Neutrophil (primary cell): ENCODE data around the gene CD55.

Experiments
- H3K27ac ChIP-seq: fragments of 200-600 bp; sonication (generic); 2 replicates; pipeline ENCODE4 v1.5.1; 2016; ENCODE audit warnings: mild to moderate bottlenecking, moderate library complexity
- H3K27me3 ChIP-seq: fragments of 200-600 bp; sonication (generic); 2 replicates; pipeline ENCODE4 v1.6.0; 2016; ENCODE audit warnings: mild to moderate bottlenecking
- H3K36me3 ChIP-seq: fragments of 200-600 bp; sonication (generic); 2 replicates; pipeline ENCODE4 v1.5.1; 2017
- H3K4me1 ChIP-seq, 2 experiments: fragments of 200-600 bp in 1 of 2; sonication (generic) in 1 of 2; 1 replicate in 1 of 2; 2 replicates in 1 of 2; pipeline versions ENCODE4 v1.5.1 to v1.6.1; 2013 to 2016; ENCODE audit warnings: low read depth in 1 of 2, low read length in 1 of 2, mild to moderate bottlenecking in 1 of 2, moderate library complexity in 1 of 2; ENCODE audit not compliant: control insufficient read depth in 1 of 2, insufficient read depth in 1 of 2
- H3K4me3 ChIP-seq, 2 experiments: fragments of 200-600 bp in 1 of 2; sonication (generic) in 1 of 2; 1 replicate in 1 of 2; 2 replicates in 1 of 2; pipeline ENCODE4 v1.5.1; 2013 to 2016; ENCODE audit warnings: low read depth in 1 of 2, low read length in 1 of 2, mild to moderate bottlenecking in 1 of 2, moderate library complexity in 1 of 2
- H3K9me3 ChIP-seq: fragments of 200-600 bp; sonication (generic); 2 replicates; pipeline ENCODE4 v1.5.1; 2016
- TF ChIP-seq, protein P1 (sequence below): fragments of 200-600 bp; sonication (generic); IDR thresholded peaks from 2 replicates; pipeline ENCODE4 v1.5.1; 2016; ENCODE audit warnings: antibody characterized with exemption

Gene CD55, protein sequence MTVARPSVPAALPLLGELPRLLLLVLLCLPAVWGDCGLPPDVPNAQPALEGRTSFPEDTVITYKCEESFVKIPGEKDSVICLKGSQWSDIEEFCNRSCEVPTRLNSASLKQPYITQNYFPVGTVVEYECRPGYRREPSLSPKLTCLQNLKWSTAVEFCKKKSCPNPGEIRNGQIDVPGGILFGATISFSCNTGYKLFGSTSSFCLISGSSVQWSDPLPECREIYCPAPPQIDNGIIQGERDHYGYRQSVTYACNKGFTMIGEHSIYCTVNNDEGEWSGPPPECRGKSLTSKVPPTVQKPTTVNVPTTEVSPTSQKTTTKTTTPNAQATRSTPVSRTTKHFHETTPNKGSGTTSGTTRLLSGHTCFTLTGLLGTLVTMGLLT

DNA sequence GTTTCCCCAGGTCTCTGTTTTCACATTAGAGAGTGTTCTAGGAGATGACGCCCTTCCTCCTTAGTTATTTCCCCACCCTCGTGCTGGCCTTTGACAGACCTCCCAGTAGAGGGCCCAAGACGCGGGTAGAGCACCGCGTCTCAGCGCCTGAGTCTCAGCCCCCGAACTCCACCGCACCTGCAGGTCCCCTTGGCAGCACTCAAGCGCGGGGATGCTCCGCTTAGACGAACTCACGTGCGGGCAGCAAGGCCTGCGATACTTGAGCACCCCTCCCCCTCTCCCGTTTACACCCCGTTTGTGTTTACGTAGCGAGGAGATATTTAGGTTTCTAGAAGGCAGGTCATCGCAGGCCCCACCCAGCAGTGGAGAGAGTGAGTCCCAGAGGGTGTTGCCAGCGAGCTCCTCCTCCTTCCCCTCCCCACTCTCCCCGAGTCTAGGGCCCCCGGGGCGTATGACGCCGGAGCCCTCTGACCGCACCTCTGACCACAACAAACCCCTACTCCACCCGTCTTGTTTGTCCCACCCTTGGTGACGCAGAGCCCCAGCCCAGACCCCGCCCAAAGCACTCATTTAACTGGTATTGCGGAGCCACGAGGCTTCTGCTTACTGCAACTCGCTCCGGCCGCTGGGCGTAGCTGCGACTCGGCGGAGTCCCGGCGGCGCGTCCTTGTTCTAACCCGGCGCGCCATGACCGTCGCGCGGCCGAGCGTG, at the start of gene CD55:
Gene CD55, plus strand, starts transcription at position 600 of the 711 bp plus-strand sequence. Its CDS starts 88 bp downstream, at position 688.
- Histone ChIP-seq H3K36me3 (peaks cover 39% of the 10 kb centered on the region), H3K4me3 (peak within 1 kb of the TSS; percentile 83 to 90), H3K27me3 (no peaks in the 10 kb centered on the region), H3K4me1 (peaks cover 78 to 82% of the 10 kb centered on the region in 2 experiments), H3K9me3 (no peaks in the 10 kb centered on the region), H3K27ac (peak within 1 kb of the TSS; percentile 98)
- TF ChIP-seq, protein P1, sequence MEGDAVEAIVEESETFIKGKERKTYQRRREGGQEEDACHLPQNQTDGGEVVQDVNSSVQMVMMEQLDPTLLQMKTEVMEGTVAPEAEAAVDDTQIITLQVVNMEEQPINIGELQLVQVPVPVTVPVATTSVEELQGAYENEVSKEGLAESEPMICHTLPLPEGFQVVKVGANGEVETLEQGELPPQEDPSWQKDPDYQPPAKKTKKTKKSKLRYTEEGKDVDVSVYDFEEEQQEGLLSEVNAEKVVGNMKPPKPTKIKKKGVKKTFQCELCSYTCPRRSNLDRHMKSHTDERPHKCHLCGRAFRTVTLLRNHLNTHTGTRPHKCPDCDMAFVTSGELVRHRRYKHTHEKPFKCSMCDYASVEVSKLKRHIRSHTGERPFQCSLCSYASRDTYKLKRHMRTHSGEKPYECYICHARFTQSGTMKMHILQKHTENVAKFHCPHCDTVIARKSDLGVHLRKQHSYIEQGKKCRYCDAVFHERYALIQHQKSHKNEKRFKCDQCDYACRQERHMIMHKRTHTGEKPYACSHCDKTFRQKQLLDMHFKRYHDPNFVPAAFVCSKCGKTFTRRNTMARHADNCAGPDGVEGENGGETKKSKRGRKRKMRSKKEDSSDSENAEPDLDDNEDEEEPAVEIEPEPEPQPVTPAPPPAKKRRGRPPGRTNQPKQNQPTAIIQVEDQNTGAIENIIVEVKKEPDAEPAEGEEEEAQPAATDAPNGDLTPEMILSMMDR, result peak; percentile 75

DNA sequence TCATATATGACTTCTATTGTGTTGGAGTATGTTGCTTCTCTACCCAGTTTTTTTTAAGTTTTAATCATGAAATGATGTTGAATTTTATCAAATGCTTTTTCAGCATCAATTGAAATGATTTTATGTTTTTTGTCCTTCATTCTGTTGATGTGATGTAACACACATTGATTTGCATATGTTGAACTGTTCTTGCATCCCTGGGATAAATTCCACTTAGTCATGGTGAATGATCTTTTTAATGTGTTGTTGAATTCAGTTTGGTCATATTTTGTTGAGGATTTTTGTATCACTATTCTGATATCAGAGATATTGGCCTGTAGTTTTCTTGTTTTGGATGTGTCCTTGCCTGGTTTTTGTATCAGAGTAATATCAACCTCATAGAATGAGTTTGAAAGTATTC, 46.6 kb upstream of the CD55 start:
- TF ChIP-seq, protein P1, result no peak
- H3K4me1 ChIP-seq, result no peaks in the 10 kb centered on the region
- no peak overlapping the region for H3K4me3 ChIP-seq

DNA sequence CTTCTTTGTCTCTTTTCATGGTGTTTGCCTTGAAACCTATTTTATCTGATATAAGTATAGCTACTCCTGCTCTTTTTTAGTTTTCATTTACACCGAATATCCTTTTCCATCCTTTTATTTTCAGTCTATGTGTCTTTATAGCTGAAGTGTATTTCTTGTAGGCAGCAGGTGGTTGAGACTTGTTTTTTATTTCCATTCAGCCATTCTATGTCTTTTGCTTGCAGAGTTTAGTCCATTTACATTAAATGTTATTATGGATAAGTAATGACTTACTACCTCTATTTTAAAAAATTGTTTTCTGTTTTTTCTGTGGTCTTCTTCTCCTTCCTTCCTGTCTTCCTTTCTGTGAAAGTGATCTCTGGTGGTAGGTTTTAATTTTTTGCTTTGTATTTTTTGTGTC, 45.0 kb upstream of the CD55 start:
- TF ChIP-seq, protein P1, result no peak
- Histone ChIP-seq H3K9me3 (no peaks in the 10 kb centered on the region), H3K4me1 (no peaks in the 10 kb centered on the region), H3K27ac (no peak overlapping the region), H3K27me3 (no peaks in the 10 kb centered on the region), H3K36me3 (no peaks in the 10 kb centered on the region), H3K4me3 (no peak overlapping the region)

More for the DNA sequence above, 46.6 kb upstream of the CD55 start:
- Histone ChIP-seq H3K27ac (no peak overlapping the region), H3K9me3 (no peaks in the 10 kb centered on the region), H3K27me3 (no peaks in the 10 kb centered on the region), H3K36me3 (no peaks in the 10 kb centered on the region)

DNA sequence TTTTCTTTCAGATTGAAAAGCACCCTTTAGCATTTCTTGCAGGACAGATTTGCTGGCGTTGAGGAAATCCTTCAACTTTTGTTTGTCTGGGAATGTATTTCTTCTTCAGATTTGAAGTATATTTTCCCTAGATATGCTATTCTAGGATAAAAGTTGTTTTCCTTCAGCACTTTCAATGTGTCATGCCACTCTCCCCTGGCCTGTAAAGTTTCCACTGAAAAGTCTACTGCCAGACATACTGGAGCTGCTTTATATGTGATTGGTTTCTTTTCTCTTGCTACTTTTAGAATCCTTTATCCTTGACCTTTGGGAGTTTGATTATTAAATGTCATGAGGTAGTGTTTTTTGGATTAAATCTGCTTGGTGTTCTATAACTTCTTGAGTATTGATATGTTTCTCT, 44.2 kb upstream of the CD55 start:
- TF ChIP-seq, protein P1, result no peak
- H3K4me1 ChIP-seq, result no peaks in the 10 kb centered on the region
- H3K27ac ChIP-seq, result no peak overlapping the region
- no peaks in the 10 kb centered on the region for H3K36me3 ChIP-seq
- no peaks in the 10 kb centered on the region for H3K9me3 ChIP-seq
- no peak overlapping the region for H3K4me3 ChIP-seq
- no peaks in the 10 kb centered on the region for H3K27me3 ChIP-seq

DNA sequence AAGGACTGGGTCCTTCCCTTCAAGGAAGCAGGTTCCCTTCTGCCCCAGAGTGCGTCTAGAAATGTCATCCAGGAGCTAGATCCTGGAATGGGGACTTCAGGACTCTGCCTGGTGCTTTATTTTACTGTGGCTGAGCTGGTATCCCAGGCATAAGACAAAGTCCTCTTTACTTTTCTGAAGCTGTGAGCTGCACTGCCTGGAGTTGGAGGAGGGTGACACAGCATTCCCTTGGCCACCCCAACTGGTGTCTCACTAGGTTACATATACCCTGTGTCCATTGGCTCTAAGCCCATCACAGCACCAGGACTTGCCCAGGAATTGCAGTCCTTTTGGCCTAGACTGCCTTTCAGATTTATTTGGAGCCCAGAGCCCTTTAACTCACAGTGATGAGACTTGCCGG, 41.8 kb upstream of the CD55 start:
- Histone ChIP-seq H3K4me1 (no peaks in the 10 kb centered on the region), H3K27me3 (no peaks in the 10 kb centered on the region), H3K4me3 (no peak overlapping the region), H3K27ac (no peak overlapping the region), H3K9me3 (no peaks in the 10 kb centered on the region), H3K36me3 (no peaks in the 10 kb centered on the region)
- TF ChIP-seq, protein P1, result no peak
